ENCODE data around the gene SRGAP2.
"Not testable (repeated sequence)": the region's sequence is repeated elsewhere in the genome, so short reads cannot be mapped to it uniquely, and the experiment has no call there.

GRCh38 chr1:206179666-206180065 is 23.7 kb upstream of the SRGAP2 start:
- not testable (repeated sequence) for TF ChIP-seq NFRKB (IDR thresholded peaks at IDR 0.05); LEF1 (IDR thresholded peaks at IDR 0.05; ENCODE audit: borderline replicate concordance); SUZ12 (IDR thresholded peaks at IDR 0.05); SP1 (IDR thresholded peaks at IDR 0.05); ZNF384 (IDR thresholded peaks at IDR 0.05); FOXK2 (IDR thresholded peaks at IDR 0.05)

Measured in HEK293T (cell line).